ENCODE results near the gene ALDH1A3.

ALDH1A3 gene

DNA sequence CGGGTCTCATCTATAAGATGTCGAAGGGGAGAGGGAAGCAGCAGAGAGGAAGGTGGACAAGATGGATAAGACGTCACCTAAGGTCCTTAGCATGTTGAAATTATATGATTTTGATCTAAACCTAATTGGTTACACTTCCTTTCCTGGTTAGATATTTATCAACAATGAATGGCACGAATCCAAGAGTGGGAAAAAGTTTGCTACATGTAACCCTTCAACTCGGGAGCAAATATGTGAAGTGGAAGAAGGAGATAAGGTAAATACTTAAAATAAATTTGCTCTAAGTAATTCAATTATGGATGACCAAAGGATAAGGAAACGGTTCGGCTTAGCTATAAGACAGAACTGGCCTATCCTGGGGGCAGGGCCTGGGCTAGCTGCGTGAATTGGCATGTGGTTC, 5.5 kb downstream of the ALDH1A3 start:
- DNase-seq: no peak

DNA sequence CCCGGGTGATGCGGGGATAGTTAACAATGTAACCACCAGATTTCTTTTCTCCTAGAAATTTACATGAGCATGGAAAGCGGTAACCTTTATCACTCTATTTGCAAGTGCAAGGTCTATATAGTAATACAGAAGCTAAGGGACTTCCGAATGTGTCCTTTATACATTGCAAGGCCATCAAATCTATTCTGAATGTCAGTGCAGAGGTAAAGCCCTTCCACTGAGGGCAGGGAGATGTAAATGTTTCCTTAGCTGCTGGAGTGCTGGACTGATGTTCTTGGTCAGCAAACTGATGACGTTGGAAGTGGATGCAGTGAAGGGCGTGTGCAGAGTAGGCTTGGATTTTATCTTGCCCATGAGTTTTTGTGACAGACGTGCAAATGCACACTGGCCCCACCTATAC, 6.2 kb downstream of the ALDH1A3 start:
- DNase-seq: no peak

DNA sequence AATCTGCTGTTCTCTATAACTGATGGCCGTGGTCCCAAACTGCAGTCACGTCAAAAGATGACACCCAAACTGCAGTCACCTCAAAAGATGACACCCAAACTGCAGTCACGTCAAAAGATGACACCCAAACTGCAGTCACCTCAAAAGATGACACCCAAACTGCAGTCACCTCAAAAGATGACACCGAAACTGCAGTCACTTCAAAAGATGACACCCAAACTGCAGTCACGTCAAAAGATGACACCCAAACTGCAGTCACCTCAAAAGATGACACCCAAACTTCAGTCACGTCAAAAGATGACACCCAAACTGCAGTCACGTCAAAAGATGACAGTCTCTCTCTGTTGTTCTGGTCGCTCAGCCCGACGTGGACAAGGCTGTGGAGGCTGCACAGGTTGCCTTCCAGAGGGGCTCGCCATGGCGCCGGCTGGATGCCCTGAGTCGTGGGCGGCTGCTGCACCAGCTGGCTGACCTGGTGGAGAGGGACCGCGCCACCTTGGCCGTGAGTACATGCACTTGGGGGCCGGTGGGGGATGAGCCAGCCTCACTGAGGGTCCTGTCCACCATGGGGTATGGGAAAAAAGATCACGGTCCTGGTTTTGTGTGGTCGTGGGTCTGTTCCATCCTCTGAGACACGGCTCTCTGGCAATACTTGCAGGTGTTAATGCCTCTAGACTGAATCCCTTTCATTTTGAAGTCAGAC, 7.7 kb downstream of the ALDH1A3 start:
- no peak for DNase-seq

DNA sequence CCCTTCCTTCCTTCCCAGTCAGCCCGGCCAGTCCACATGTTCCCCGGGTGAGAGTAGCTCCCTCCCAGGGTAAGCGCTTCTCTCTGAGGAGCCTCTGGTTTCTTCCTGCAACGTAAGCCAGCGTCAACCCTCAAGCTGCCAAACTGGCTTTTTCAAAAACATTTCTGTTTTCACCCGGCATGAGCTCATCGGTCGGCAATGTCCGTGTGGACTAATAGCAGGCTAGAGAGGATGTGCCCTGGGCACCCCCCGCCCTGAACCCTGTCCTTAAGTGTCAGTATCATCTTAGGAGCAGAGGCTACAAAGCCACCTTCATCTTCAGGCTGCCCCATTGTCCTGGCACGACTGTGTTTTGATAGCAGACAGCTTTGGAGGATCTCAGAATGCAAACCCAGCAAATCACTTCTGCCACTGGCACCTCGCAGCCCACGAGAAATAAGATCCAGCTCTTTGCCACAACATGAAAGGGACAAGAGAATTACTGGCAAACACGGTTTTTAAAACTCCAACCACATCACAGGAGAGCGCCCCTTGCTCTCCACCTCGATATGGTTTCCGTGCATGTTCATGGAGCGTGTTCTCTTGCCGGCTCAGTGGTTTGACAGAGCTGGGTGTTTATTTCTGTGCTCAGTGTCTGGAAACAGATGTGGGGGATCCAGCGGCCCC, 9.9 kb downstream of the ALDH1A3 start:
- DNase-seq: no peak

DNA sequence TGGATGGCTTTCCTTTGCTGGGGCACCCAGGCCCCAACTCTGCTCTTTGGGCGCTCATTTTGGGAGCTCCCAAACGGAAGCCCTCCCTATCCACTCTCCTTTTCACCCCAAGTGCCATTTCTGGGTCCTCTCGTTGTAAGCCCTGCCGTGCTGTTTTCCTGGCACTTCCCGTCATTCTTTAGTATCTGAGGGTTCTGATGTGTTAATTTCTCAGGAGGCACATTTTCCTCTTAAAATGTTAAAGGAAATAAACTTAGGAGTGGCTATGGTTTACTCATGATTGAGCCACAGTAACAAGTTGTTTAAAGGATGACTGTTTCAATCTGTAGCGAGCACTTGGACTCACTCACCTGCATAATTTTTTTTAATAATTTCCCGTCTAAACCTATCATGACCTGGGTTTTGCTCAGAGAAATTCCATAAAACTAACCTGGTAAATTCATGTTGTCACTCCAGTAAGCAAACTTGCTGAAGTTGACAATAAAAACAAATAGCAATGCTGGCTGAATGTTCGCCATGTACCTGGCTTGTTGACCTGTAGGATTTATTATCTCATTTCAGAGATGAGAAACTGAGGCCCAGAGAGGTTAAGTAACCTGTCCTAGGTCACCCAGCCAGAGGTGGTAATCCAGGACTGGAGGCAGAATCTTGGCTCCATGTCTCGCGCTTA, 10.6 kb downstream of the ALDH1A3 start:
- no peak for DNase-seq

DNA sequence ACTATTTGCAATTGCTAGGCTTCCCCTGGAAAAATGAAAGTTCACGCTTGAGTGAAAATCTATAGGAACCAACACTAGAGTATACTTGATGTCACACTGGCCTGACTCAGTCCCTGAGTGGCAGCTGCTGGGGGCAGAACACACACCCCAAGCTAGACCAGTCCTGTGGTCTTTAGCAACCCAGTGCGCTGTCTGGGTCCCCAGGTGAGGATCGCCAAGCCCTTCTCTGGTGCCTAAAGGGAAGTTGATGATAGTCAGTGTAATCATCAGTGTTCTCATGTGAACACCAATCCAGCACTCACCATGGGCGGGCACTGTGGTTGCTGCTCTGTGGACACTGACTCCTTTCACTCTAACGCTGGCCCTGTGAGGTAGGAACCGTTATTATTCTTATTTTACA, 11.2 kb downstream of the ALDH1A3 start:
- no peak for DNase-seq

DNA sequence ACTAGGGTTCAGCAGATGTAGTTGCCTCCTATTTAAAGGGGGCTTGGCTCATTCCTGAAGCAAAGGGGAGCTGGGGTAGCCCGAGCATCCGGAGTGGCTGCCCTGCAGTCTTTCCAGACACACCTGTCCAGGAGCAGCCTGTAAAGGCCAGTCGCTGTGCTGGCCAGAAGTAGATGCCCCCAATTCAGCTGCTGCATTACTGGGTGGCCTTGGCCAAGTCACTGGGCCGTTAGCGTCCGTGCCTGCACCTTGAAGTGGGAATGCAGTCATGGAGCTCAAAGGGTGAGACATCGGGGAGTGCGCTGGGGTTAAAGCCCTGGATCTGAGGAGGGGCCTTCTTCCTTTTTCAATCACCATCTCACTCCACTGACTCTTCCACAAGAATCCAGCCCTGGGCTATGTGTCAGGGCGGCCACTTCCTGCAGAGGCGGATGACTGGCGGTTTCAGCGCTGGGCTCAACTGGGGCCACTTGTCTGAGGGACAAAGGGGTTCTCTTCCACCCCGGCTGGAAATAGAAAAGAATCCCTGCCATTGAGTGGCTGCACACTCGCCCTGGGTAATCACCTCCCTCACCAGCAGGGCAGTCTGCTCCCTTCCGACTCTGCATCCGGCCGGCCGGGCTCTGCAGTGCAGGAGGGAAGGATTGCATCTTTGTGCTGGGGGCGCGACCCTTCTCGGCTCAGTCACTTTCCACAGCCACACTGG, 11.8 kb downstream of the ALDH1A3 start:
- no peak for DNase-seq

DNA sequence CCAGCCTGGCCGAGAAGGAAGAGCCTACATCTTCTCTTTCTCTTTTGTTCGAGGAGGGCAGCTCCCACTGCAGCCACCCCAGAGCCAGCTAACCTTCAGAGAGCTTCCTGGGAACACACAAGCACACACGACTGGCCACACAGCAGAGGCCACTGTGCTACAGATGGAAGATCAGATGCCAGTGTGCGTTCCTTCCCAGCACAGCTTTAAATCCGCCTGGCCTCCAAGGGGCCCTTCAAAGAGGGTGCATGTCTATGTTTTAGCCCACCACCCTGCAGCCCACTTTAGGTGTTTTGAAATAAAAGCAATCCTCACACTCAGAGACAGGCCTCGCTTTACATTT, 12.4 kb downstream of the ALDH1A3 start:
- no peak for DNase-seq

DNA sequence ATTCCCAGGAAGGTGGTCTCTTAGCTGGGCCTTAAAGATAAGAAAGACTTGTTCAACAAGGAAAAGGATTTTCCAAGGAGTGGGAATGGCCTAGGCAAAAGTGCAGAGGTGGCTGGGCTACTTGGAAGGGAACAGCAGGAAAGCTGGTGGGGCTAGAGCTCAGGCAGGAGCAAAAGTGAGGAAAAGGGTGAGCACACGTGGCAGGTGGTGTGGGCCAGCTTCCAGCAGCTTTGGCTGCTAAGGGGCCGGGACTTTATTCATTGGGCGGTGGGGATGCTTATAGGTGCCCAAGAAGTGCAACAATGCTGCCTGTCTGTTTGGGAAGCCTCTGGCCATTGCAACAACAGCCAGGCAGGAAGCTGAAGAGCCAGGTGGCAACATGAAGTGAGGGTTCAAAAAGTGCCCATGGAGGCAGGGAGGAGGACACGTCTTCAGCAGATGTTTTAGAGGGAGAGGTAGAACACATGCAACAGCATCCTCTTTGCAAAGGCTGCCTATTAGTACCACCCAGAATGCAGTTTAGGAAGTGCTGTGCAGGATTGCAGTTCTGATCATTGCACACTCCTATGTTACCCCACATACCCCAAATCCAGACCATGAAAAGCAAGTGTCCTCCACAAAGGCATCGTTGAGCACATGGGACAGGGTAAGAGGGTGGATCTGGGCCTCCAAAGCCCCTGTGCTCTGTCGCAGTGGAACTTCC, 13.8 kb downstream of the ALDH1A3 start:
- DNase-seq: no peak

DNA sequence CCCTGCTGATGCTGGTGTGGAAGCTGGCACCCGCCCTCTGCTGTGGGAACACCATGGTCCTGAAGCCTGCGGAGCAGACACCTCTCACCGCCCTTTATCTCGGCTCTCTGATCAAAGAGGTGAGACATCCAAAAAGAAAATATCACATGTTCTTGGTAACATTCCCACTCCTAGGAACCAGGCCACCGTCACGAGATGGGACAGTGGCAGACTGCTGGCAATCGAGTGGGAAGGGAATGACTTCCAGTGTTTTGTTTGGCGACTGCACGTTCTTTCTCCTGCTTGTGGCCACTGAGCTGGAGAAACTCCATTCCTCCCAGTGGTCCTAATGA, 14.3 kb downstream of the ALDH1A3 start:
- no peak for DNase-seq

DNA sequence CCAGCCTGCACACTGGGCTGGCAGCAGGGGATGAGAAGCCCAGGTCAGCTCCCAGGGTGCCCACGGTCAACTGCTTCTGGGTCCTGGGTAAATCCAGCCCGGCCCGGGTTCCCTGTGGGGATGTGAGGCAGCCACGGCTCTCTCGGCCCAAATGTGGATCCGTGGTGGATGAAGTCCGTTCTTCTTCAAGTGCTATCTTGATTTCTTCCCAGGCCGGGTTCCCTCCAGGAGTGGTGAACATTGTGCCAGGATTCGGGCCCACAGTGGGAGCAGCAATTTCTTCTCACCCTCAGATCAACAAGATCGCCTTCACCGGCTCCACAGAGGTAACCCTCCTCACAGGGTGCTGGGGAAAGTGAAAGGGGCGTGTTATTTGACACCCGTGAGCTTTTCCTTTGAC, 16.1 kb downstream of the ALDH1A3 start:
- DNase-seq: no peak

DNA sequence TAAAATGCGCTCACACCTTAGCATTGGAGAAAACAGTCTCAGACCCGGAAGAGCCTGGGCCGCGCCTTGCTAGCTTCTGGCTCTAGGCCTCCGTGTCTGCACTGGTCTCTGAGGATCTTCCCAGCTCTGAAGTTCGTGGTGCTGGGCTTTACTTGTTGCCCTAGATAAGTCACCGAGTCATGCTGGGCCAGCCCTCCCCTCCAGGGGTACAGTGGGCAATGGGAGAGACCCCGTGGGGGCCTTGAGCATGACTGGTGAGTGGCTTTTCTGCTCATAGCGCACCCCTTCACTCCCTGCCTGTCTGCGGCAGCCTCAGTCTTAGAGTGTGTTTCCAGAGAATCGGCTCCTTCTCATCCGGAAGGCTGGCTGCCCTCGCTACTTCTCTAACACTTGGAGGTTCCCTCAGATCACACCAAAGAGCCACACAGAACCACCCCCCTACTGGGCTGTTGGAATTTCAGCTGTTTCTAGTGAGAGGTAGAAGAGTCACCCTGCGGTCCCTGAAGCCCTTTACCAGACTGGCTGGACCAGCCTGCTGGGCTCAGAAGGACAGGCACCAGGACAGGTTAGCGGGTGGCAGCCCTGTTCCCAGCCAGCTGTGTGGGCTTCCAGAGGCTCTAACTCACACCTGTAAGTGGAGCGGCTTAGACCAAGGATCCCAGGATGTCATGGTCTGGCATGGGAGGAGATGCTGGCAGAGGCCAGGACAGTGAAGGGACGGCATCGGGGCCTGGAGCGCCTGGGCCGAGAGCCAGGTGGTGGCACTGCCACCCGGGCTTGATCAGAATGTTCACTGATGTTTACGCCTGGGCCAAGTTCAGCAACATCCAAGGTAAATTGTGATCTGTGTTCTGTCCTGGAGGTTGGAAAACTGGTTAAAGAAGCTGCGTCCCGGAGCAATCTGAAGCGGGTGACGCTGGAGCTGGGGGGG, 17.9 kb downstream of the ALDH1A3 start:
- DNase-seq: no peak

DNA sequence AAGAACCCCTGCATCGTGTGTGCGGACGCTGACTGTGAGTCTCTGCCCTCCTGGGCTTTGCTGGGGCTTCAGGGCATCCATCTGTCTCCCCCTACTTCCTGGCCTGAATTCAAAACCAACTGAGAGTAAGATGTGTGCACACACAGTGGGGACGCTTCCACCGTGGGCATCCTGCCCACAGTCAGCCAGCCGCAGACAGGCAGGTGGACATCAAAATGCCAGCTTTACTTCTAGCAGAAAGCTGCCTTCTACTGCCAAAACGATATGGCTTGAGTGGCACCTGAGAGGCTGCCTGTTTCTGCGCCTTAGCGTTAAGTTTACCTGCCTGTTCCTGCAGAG, 18.5 kb downstream of the ALDH1A3 start:
- DNase-seq: no peak

DNA sequence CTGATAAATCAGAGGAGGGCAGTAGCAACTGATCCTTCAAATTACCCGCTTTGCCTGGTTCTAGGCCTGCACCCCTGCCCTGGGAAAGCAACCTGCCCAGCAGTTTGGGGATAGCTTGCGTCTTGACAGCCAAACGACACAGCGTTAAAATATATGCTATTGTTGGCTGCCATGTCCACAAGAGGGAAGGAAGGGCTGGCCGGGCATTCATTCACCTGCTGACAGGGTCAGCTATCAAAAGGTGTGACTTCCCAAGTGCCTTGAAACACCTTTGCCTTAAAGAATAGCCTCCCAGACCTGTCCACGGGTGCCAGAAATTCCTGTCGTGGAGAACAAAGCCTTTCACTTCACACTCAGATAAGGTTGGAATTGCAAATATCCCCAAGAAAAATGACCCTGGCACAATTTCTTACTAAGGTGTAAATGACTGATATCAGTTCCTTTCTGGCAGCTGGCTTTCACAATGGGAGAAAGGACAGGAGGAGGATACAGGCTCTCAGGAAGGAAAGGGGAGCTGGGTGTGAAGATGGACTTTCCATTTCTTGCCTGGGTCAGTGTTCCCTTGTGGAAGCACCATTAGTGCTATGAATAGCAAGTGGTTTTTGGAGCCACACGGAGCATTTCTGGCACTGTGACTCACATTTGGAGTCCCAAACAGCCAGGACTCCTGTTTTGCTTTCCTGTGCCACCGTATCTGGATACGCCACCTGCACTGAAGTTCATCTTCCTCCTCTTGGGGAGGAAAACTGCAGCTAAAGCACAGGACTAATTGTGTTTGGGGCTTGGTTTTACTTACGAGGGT, 19.2 kb downstream of the ALDH1A3 start:
- no peak for DNase-seq

DNA sequence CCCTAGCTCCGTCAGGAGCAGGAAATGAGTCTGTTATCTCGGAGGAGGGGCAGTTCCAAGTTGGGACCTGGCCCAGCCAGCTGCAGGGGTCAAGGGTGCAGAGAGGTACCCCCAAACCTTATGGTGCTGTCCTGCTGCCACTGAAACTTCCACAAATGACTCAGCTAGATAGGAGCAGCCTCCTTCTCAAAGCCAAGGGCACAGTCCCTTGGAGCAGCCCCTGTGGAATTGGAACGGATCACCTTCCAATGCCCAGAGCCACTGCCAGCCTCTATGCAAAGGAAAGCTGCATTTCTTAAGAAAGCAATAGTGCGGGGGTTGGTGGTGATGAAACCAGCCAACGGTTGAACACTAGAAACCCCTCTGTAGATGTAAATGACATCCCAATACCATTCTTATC, 20.0 kb downstream of the ALDH1A3 start:
- no peak for DNase-seq

DNA sequence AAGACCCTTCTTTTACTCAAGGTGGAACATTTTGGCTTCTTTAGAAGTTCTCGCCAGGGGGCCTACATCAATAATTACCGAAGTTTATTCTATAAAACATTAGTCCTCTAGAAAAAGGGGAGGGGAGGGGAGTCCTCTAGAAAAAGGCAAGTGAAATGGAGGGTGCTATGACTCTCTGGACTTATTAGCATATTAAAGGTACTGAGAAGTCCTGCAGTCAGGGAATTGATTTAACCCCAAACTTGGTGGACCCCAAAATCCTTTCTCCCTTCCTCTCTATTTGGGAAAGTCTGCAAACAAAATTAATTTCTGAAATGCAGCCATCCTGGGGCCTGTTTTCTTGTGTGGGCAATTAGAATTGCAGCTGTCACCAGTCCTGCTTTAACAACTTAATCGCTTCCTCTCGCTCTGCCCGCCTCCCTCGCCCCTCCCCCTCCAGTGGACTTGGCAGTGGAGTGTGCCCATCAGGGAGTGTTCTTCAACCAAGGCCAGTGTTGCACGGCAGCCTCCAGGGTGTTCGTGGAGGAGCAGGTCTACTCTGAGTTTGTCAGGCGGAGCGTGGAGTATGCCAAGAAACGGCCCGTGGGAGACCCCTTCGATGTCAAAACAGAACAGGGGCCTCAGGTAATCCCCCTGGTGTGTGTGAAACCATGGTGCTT, 20.6 kb downstream of the ALDH1A3 start:
- no peak for DNase-seq

DNA sequence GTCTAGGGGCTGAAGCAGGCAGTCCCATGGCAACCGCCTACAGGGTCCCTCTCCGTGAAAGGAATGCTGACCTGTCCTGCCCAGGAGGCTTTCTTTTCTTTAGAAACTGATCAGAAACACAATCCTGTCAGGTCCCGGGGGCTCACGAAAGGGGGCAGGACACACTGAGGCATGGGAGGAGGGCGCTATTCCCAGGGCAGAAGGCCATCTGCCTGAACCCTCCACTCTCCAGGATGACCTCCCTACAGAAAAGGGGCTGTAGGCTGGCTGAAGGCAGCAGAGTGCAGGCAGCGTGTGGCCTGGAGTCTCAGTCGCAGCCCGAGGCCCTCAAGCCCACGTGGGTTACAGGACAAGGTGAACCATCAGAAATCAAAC, 21.2 kb downstream of the ALDH1A3 start:
- DNase-seq: no peak

DNA sequence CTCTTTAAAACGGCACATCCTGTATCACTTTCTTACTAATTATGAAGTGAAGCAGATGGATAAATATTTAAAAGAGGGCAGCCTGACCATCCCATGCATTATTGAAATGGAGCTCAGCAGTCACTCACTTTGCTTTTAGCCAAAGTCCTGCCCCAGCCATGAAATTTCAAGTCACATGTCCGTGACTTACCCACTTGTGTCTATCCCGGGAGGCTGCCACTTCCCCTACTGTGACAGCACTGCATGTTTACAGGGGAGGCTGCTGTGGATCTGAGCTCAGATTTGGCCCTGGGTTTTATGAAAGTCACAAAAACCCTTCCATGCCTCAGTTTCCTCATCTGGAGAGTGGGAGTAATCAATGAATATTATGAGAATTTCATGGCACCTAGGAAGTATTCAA, 21.7 kb downstream of the ALDH1A3 start:
- no peak for DNase-seq

DNA sequence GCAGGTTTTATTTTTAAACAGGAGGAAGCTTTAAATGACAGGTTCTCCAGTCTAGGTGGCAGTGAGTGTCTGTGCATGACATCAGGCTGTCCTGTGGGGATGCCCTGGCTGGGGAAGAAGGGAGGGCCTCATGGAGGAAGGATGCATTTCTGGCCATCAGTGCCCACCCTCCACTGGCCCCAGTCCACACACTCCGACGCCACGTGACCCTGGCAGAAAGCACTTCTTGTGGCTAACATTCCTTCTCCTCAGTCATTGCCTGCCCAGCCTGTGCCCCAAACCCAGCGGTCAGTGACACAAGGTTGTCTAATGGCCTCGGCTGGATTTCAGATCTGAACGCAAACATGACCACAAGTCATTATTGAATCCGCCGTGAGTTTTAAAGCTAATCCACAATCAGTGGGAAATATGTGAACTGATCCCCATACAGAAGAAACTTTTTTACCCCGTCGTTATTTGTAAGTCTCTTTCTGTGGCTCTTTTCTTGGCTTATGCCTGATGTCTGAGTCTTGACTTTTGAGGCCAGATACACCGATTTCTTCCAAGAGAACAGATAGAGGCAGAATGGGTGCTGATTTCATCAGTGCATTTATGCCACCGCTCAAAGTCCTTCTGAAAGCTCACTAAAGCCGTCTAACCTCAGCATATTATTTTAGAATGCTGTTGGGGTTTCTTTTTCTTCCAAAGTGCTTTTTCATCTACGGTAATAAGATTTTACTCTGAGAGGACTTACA, 22.2 kb downstream of the ALDH1A3 start:
- DNase-seq: no peak
